Measurements from ENCODE around the gene B3GNT7. TPM values are rescaled to one million over a fixed set of nuclear protein-coding genes. Genes with fewer than 3 reads are reported as not detected.

Gene B3GNT7
- total and polyA plus RNA-seq, 12 donors, result 0.72 to 61.7 (median 2.1) TPM

DNA sequence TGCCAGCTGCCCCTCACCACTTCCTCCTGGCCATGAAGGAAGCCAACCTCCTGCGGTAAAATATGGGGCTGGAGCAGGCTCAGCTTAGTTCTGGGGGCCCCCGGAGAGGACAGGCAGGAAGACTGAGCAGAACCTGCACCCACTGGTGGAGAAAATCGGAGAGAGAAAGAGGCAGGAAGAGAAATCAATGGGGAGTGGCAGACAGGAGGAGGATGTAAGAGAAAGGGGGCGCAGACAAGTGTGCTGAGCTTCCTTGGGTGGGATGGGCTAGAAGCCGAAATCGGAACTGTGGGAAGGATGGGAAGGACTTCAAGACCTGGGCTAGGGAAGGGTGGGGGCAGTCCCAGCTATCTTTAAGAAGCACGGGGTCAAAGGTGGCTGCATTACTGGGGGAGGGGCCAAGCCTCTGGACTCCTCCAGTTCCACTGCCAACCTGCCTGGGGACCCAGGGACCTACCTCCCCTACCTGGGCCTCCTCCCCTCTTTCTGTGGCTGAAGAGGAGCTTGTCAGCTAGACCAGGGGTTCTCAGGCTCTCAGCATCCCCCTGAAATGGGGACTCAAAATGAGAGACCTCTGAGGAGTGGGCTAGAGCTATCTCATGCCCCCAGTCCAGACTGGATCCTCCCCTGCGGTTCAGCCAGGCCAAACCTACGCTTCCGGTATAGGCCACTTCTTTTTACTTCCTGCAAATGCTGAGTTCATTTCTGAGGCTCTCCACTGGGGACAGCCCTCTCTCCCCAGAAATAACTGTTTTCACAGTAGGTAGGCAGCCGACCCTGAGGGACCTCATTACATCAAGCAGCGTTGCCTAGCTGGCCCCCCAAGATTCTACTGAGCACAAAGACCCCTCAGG is 33.6 kb upstream of the B3GNT7 start:
- WGBS, 2 donors, result 82 to 83% methylated on average over 12 of the region's 12 CpGs
- H3K27ac ChIP-seq, result peak overlapping the region in 2 of 10 donors; percentile 26 to 81
- no peaks in the 10 kb centered on the region for H3K36me3 ChIP-seq
- no peak for DNase-seq
- no peaks in the 10 kb centered on the region for H3K9me3 ChIP-seq
- intact Hi-C loops (cut with DNase I), result no loop called here
- H3K4me3 ChIP-seq, result no peak overlapping the region
- no peaks in the 10 kb centered on the region for H3K27me3 ChIP-seq
- peak in 1 of 9 donors; percentile 11 for TF ChIP-seq CTCF (IDR thresholded peaks at IDR 0.05)
- ATAC-seq, result peak in 3 of 8 donors; percentile 30 to 43 (median 40)
- peaks cover 0 to 39% (median 5%) of the 10 kb centered on the region in 9 donors for H3K4me1 ChIP-seq

DNA sequence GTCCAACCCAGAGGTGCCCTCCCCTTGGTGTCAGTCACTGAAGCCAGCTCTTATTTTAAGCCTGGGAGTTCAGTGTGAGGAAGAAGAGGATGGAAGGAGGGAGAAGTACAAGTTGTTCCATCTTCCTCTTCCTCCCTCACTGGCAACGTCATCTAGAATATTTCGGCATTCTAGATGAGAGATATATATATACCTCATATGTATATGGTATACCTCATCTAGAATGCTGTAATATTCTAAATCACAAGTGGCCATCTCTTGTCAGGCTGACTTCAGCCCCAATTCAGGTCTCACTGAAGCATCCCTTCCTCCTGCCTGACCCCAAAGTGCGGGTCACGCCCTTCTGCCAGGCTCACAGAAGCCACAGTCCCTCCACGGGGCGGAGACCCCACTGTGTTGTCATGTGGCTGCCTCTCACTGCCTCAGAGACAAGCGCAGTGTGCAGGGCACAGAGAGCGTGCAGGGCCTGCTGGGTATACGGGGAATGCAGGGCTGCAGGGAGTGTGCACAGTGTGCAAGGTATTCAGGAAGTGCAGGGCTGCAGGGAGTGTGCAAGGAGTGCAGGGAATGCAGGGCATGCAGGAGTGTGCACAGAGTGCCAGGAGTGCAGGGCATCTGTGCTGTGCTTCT is 32.8 kb upstream of the B3GNT7 start:
- Histone ChIP-seq H3K27me3 (no peaks in the 10 kb centered on the region), H3K4me3 (no peak overlapping the region), H3K36me3 (no peaks in the 10 kb centered on the region), H3K4me1 (peaks cover 0 to 39% (median 5%) of the 10 kb centered on the region in 9 donors), H3K9me3 (no peaks in the 10 kb centered on the region), H3K27ac (peak overlapping the region in 2 of 10 donors; percentile 26 to 81)
- 81 to 91% methylated on average over 9 of the region's 9 CpGs for WGBS, 2 donors
- no peak for TF ChIP-seq CTCF (IDR thresholded peaks at IDR 0.05)
- intact Hi-C loops (cut with DNase I), result no loop called here
- ATAC-seq (peak in 3 of 8 donors; percentile 4 to 41 (median 6)), DNase-seq (no peak)

DNA sequence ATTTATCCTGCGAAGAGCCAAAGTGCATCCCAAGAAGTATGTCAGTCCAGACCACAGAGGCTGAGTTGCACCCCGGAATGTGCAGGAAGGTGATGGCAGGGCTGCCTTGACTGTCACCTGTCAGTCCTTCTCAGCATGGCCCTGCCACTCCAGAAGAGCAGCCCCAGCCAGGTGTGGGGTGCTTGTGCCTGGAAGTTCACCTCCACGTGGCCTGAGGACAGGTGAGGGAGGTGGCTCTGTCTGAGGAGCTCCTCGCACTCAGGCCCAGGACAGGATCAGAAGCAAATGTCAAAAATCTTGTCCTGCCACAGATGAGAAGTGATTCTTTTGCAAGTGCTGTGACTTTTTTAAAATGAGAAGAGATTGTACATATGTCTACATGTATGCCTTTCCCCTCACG is 31.4 kb upstream of the B3GNT7 start:
- H3K4me1 ChIP-seq, result peaks cover 0 to 39% (median 5%) of the 10 kb centered on the region in 9 donors
- intact Hi-C loops (cut with DNase I), result no loop called here
- no peak for TF ChIP-seq CTCF (IDR thresholded peaks at IDR 0.05)
- 89 to 94% methylated on average over 5 of the region's 5 CpGs for WGBS, 2 donors
- H3K36me3 ChIP-seq, result no peaks in the 10 kb centered on the region
- no peaks in the 10 kb centered on the region for H3K27me3 ChIP-seq
- ATAC-seq (no peak), DNase-seq (no peak)
- no peak overlapping the region for H3K27ac ChIP-seq
- no peak overlapping the region for H3K4me3 ChIP-seq
- H3K9me3 ChIP-seq, result no peaks in the 10 kb centered on the region

- peak in 7 of 8 donors; percentile 21 to 56 (median 49) for ATAC-seq
- no peaks in the 10 kb centered on the region for H3K9me3 ChIP-seq
- TF ChIP-seq CTCF (IDR thresholded peaks at IDR 0.05), result no peak
- no peak for DNase-seq
- no peaks in the 10 kb centered on the region for H3K27me3 ChIP-seq
- H3K4me1 ChIP-seq, result peaks cover 0 to 39% (median 5%) of the 10 kb centered on the region in 9 donors
- peak overlapping the region in 1 of 10 donors; percentile 49 for H3K27ac ChIP-seq
- intact Hi-C loops (cut with DNase I), result no loop called here
- WGBS, 2 donors, result 58 to 64% methylated on average over 22 of the region's 22 CpGs
- no peak overlapping the region for H3K4me3 ChIP-seq
- H3K36me3 ChIP-seq, result no peaks in the 10 kb centered on the region
Measured at GRCh38 chr2:231364961-231365810, 30.3 kb upstream of the B3GNT7 start.
